WTC11 (cell line): ENCODE measurements around the gene ARHGAP45. TPM values are rescaled to one million over a fixed set of nuclear protein-coding genes. Genes with fewer than 3 reads are reported as not detected.

Experiments
- ATAC-seq: fragments of 200-7000 bp; cut with Tn5 transposase; 2 replicates; pipeline ENCODE4 v1.10.0; 2021; ENCODE audit warnings: mild to moderate bottlenecking, moderate library complexity
- CTCF ChIA-PET: fragments of 300-600 bp; sonication (Branson Sonifier 250); formaldehyde crosslinking; loops from one replicate; lab custom pipeline; 2021; ENCODE audit warnings: antibody characterized with exemption; lab: Charles Lee
- POLR2A ChIA-PET: fragments of 350-600 bp; sonication (Branson Sonifier 250); formaldehyde crosslinking; loops from one replicate; lab custom pipeline; 2021; ENCODE audit warnings: antibody characterized with exemption; lab: Charles Lee
- DNase-seq: peaks from one replicate; pipeline ENCODE4 v3.0.0; 2021; ENCODE audit warnings: low spot score
- H3K27ac Mint-ChIP-seq: 2 replicates; pipeline ENCODE4 v1.8.0; 2021; ENCODE audit warnings: mixed read lengths
- H3K27me3 Mint-ChIP-seq: 2 replicates; pipeline ENCODE4 v1.8.0; 2021; ENCODE audit warnings: low read depth, mild to moderate bottlenecking, moderate library complexity, mixed read lengths
- H3K36me3 Mint-ChIP-seq: 2 replicates; pipeline ENCODE4 v1.8.0; 2021; ENCODE audit warnings: mixed read lengths
- H3K4me1 Mint-ChIP-seq: 2 replicates; pipeline ENCODE4 v1.8.0; 2022; ENCODE audit warnings: mixed read lengths
- H3K4me3 Mint-ChIP-seq: 2 replicates; pipeline ENCODE4 v1.8.0; 2021; ENCODE audit warnings: mild to moderate bottlenecking, moderate library complexity, mixed read lengths
- H3K9me3 Mint-ChIP-seq: 2 replicates; pipeline ENCODE4 v1.8.0; 2021; ENCODE audit warnings: mixed read lengths
- ELF4 ChIP-seq: sonication (generic); formaldehyde crosslinking; IDR thresholded peaks from 2 replicates; pipeline ENCODE4 v1.8.1; 2022; ENCODE audit warnings: low read depth, mild to moderate bottlenecking, moderate library complexity, missing genetic modification reagents
- EMX1 ChIP-seq: fragments of 250-450 bp; sonication (Bioruptor Pico); IDR thresholded peaks from 2 replicates; pipeline ENCODE4 v1.8.0; 2021; ENCODE audit warnings: mild to moderate bottlenecking
- ESRRA ChIP-seq: sonication (generic); formaldehyde crosslinking; IDR thresholded peaks from 2 replicates; pipeline ENCODE4 v1.8.1; 2022; ENCODE audit warnings: mild to moderate bottlenecking, missing genetic modification reagents, borderline replicate concordance
- ETV6 ChIP-seq: sonication (generic); formaldehyde crosslinking; IDR thresholded peaks from 2 replicates; pipeline ENCODE4 v1.8.1; 2022; ENCODE audit warnings: mild to moderate bottlenecking, missing genetic modification reagents
- FOXJ3 ChIP-seq: sonication (generic); formaldehyde crosslinking; IDR thresholded peaks from 2 replicates; pipeline ENCODE4 v1.9.0; 2021; ENCODE audit warnings: missing genetic modification reagents, mild to moderate bottlenecking, borderline replicate concordance
- GRHL2 ChIP-seq: fragments of 250-450 bp; sonication (Bioruptor Pico); IDR thresholded peaks from 2 replicates; pipeline ENCODE4 v1.8.0; 2022; ENCODE audit warnings: mild to moderate bottlenecking, moderate library complexity; ENCODE audit not compliant: insufficient replicate concordance, severe bottlenecking
- NR2C2 ChIP-seq: sonication (generic); formaldehyde crosslinking; IDR thresholded peaks from 2 replicates; pipeline ENCODE4 v1.8.0; 2022; ENCODE audit warnings: mild to moderate bottlenecking, missing genetic modification reagents
- TEAD1 ChIP-seq: sonication (generic); formaldehyde crosslinking; IDR thresholded peaks from 2 replicates; pipeline ENCODE4 v1.8.0; 2022; ENCODE audit warnings: mild to moderate bottlenecking, missing genetic modification reagents
- ZBTB21 ChIP-seq: sonication (generic); formaldehyde crosslinking; IDR thresholded peaks from 2 replicates; pipeline ENCODE4 v1.8.1; 2023; ENCODE audit warnings: mild to moderate bottlenecking, missing genetic modification reagents, borderline replicate concordance
- total RNA-seq: library from RNA; stranded (reverse); gene quantifications from 3 replicates; pipeline ENCODE4 v1.2.3, GENCODE V29; 2021
- TF ChIP-seq, protein P1 (sequence below): sonication (generic); formaldehyde crosslinking; conservative IDR thresholded peaks from 2 replicates; pipeline ENCODE4 v1.8.1; 2023; ENCODE audit warnings: mild to moderate bottlenecking, low read depth, missing genetic modification reagents, moderate library complexity
- TF ChIP-seq, protein P2 (sequence below): sonication (generic); formaldehyde crosslinking; IDR thresholded peaks from 2 replicates; pipeline ENCODE4 v1.8.0; 2023; ENCODE audit warnings: missing genetic modification reagents, mild to moderate bottlenecking, borderline replicate concordance
- TF ChIP-seq, protein P3 (sequence below): sonication (generic); formaldehyde crosslinking; IDR thresholded peaks from 2 replicates; pipeline ENCODE4 v1.8.0; 2022; ENCODE audit warnings: missing genetic modification reagents
- TF ChIP-seq, protein P4 (sequence below): sonication (generic); formaldehyde crosslinking; IDR thresholded peaks from 2 replicates; pipeline ENCODE4 v1.8.1; 2023; ENCODE audit warnings: mild to moderate bottlenecking, moderate library complexity, missing genetic modification reagents
- TF ChIP-seq, protein P5 (sequence below): fragments of 200-600 bp; IDR thresholded peaks from 2 replicates; pipeline ENCODE4 v1.8.0; 2022; ENCODE audit warnings: antibody characterized with exemption
- TF ChIP-seq, protein P6 (sequence below): sonication (generic); formaldehyde crosslinking; IDR thresholded peaks from 2 replicates; pipeline ENCODE4 v1.8.0; 2022; ENCODE audit warnings: mild to moderate bottlenecking, missing genetic modification reagents
- TF ChIP-seq, protein P7 (sequence below): sonication (generic); formaldehyde crosslinking; IDR thresholded peaks from 2 replicates; pipeline ENCODE4 v1.8.1; 2023; ENCODE audit warnings: mild to moderate bottlenecking, missing genetic modification reagents, moderate library complexity

Gene ARHGAP45
- total RNA-seq, 1 experiment from 2014 or later, result 40.9 TPM

DNA sequence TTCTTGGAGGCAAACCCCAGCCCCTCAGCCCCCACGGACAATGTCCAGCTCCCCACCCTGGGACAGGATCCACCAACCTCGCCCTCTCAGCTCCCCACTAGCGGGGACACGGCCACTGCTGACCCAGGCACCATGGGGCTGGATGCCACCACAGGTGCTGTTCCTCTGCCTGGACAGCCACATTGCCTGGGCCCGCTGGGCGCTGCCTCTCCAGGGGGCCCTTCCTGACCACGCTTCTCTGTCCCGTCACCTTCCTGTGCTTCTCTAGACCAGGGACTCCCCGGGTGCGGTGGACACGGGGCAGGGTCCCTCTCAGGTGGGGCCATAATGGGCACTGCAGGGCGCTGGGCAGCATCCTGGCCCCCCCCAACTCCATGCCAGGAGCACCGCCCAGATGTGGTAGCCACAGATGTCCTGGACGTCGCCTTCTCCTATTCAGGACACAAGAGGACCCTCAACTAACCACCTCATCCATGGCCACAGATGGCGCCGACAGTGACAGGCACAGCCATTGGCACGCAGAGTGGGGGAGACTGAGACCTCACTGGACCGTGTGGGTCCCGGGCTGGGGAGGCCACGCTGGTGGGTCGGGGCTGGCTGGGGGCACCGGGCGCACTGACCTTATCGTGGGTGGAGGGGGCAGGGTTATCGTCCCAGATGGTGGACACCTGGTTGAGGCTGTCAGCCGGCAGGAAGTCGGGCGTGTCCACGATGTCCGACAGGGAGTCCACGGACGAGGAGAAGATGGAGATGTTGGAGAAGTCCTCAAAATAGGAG, 60.2 kb downstream of the ARHGAP45 start:
- TF ChIP-seq ESRRA (CRISPR knock-in tag), result no peak
- TF ChIP-seq, protein P1, sequence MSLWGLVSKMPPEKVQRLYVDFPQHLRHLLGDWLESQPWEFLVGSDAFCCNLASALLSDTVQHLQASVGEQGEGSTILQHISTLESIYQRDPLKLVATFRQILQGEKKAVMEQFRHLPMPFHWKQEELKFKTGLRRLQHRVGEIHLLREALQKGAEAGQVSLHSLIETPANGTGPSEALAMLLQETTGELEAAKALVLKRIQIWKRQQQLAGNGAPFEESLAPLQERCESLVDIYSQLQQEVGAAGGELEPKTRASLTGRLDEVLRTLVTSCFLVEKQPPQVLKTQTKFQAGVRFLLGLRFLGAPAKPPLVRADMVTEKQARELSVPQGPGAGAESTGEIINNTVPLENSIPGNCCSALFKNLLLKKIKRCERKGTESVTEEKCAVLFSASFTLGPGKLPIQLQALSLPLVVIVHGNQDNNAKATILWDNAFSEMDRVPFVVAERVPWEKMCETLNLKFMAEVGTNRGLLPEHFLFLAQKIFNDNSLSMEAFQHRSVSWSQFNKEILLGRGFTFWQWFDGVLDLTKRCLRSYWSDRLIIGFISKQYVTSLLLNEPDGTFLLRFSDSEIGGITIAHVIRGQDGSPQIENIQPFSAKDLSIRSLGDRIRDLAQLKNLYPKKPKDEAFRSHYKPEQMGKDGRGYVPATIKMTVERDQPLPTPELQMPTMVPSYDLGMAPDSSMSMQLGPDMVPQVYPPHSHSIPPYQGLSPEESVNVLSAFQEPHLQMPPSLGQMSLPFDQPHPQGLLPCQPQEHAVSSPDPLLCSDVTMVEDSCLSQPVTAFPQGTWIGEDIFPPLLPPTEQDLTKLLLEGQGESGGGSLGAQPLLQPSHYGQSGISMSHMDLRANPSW, result no peak
- TF ChIP-seq ELF4 (CRISPR knock-in tag), result no peak
- TF ChIP-seq ZBTB21 (CRISPR knock-in tag), result no peak
- TF ChIP-seq, protein P2, sequence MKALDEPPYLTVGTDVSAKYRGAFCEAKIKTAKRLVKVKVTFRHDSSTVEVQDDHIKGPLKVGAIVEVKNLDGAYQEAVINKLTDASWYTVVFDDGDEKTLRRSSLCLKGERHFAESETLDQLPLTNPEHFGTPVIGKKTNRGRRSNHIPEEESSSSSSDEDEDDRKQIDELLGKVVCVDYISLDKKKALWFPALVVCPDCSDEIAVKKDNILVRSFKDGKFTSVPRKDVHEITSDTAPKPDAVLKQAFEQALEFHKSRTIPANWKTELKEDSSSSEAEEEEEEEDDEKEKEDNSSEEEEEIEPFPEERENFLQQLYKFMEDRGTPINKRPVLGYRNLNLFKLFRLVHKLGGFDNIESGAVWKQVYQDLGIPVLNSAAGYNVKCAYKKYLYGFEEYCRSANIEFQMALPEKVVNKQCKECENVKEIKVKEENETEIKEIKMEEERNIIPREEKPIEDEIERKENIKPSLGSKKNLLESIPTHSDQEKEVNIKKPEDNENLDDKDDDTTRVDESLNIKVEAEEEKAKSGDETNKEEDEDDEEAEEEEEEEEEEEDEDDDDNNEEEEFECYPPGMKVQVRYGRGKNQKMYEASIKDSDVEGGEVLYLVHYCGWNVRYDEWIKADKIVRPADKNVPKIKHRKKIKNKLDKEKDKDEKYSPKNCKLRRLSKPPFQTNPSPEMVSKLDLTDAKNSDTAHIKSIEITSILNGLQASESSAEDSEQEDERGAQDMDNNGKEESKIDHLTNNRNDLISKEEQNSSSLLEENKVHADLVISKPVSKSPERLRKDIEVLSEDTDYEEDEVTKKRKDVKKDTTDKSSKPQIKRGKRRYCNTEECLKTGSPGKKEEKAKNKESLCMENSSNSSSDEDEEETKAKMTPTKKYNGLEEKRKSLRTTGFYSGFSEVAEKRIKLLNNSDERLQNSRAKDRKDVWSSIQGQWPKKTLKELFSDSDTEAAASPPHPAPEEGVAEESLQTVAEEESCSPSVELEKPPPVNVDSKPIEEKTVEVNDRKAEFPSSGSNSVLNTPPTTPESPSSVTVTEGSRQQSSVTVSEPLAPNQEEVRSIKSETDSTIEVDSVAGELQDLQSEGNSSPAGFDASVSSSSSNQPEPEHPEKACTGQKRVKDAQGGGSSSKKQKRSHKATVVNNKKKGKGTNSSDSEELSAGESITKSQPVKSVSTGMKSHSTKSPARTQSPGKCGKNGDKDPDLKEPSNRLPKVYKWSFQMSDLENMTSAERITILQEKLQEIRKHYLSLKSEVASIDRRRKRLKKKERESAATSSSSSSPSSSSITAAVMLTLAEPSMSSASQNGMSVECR (CRISPR knock-in tag), result no peak
- no peak for TF ChIP-seq EMX1 (CRISPR knock-in tag)
- TF ChIP-seq, protein P3, sequence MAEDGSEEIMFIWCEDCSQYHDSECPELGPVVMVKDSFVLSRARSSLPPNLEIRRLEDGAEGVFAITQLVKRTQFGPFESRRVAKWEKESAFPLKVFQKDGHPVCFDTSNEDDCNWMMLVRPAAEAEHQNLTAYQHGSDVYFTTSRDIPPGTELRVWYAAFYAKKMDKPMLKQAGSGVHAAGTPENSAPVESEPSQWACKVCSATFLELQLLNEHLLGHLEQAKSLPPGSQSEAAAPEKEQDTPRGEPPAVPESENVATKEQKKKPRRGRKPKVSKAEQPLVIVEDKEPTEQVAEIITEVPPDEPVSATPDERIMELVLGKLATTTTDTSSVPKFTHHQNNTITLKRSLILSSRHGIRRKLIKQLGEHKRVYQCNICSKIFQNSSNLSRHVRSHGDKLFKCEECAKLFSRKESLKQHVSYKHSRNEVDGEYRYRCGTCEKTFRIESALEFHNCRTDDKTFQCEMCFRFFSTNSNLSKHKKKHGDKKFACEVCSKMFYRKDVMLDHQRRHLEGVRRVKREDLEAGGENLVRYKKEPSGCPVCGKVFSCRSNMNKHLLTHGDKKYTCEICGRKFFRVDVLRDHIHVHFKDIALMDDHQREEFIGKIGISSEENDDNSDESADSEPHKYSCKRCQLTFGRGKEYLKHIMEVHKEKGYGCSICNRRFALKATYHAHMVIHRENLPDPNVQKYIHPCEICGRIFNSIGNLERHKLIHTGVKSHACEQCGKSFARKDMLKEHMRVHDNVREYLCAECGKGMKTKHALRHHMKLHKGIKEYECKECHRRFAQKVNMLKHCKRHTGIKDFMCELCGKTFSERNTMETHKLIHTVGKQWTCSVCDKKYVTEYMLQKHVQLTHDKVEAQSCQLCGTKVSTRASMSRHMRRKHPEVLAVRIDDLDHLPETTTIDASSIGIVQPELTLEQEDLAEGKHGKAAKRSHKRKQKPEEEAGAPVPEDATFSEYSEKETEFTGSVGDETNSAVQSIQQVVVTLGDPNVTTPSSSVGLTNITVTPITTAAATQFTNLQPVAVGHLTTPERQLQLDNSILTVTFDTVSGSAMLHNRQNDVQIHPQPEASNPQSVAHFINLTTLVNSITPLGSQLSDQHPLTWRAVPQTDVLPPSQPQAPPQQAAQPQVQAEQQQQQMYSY (CRISPR knock-in tag), result no peak
- TF ChIP-seq ETV6 (CRISPR knock-in tag), result no peak
- TF ChIP-seq, protein P4, sequence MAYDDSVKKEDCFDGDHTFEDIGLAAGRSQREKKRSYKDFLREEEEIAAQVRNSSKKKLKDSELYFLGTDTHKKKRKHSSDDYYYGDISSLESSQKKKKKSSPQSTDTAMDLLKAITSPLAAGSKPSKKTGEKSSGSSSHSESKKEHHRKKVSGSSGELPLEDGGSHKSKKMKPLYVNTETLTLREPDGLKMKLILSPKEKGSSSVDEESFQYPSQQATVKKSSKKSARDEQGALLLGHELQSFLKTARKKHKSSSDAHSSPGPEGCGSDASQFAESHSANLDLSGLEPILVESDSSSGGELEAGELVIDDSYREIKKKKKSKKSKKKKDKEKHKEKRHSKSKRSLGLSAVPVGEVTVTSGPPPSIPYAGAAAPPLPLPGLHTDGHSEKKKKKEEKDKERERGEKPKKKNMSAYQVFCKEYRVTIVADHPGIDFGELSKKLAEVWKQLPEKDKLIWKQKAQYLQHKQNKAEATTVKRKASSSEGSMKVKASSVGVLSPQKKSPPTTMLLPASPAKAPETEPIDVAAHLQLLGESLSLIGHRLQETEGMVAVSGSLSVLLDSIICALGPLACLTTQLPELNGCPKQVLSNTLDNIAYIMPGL (CRISPR knock-in tag), result no peak
- no peak for TF ChIP-seq GRHL2 (CRISPR knock-in tag)
- TF ChIP-seq NR2C2 (CRISPR knock-in tag), result no peak
- TF ChIP-seq, protein P5, sequence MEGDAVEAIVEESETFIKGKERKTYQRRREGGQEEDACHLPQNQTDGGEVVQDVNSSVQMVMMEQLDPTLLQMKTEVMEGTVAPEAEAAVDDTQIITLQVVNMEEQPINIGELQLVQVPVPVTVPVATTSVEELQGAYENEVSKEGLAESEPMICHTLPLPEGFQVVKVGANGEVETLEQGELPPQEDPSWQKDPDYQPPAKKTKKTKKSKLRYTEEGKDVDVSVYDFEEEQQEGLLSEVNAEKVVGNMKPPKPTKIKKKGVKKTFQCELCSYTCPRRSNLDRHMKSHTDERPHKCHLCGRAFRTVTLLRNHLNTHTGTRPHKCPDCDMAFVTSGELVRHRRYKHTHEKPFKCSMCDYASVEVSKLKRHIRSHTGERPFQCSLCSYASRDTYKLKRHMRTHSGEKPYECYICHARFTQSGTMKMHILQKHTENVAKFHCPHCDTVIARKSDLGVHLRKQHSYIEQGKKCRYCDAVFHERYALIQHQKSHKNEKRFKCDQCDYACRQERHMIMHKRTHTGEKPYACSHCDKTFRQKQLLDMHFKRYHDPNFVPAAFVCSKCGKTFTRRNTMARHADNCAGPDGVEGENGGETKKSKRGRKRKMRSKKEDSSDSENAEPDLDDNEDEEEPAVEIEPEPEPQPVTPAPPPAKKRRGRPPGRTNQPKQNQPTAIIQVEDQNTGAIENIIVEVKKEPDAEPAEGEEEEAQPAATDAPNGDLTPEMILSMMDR, result no peak
- TF ChIP-seq, protein P6, sequence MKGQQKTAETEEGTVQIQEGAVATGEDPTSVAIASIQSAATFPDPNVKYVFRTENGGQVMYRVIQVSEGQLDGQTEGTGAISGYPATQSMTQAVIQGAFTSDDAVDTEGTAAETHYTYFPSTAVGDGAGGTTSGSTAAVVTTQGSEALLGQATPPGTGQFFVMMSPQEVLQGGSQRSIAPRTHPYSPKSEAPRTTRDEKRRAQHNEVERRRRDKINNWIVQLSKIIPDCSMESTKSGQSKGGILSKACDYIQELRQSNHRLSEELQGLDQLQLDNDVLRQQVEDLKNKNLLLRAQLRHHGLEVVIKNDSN (CRISPR knock-in tag), result no peak
- no peak for TF ChIP-seq FOXJ3
- no peak for TF ChIP-seq TEAD1 (CRISPR knock-in tag)
- TF ChIP-seq, protein P7, sequence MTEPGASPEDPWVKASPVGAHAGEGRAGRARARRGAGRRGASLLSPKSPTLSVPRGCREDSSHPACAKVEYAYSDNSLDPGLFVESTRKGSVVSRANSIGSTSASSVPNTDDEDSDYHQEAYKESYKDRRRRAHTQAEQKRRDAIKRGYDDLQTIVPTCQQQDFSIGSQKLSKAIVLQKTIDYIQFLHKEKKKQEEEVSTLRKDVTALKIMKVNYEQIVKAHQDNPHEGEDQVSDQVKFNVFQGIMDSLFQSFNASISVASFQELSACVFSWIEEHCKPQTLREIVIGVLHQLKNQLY (CRISPR knock-in tag), result no peak
- POLR2A ChIA-PET, result no interaction called here
- no peak overlapping the region for H3K4me3 Mint-ChIP-seq
- no peak for DNase-seq
- H3K9me3 Mint-ChIP-seq, result no peaks in the 10 kb centered on the region
- H3K4me1 Mint-ChIP-seq, result no peaks in the 10 kb centered on the region
- no peak for ATAC-seq
- CTCF ChIA-PET, result no interaction called here
- H3K27ac Mint-ChIP-seq, result no peak overlapping the region
- H3K36me3 Mint-ChIP-seq, result peaks cover 2% of the 10 kb centered on the region; the same call in 1 of the 2 replicates
- H3K27me3 Mint-ChIP-seq, result no peaks in the 10 kb centered on the region
